GM15510 (cell line): ENCODE results near the gene CEP104.

Experiments used
- POLR2A ChIP-seq: IDR thresholded peaks from 3 replicates; pipeline ENCODE4 v1.6.1; 2011; ENCODE audit warnings: borderline replicate concordance; ENCODE audit not compliant: insufficient read length; ENCODE audit errors: extremely low read depth

The CEP104 gene

DNA sequence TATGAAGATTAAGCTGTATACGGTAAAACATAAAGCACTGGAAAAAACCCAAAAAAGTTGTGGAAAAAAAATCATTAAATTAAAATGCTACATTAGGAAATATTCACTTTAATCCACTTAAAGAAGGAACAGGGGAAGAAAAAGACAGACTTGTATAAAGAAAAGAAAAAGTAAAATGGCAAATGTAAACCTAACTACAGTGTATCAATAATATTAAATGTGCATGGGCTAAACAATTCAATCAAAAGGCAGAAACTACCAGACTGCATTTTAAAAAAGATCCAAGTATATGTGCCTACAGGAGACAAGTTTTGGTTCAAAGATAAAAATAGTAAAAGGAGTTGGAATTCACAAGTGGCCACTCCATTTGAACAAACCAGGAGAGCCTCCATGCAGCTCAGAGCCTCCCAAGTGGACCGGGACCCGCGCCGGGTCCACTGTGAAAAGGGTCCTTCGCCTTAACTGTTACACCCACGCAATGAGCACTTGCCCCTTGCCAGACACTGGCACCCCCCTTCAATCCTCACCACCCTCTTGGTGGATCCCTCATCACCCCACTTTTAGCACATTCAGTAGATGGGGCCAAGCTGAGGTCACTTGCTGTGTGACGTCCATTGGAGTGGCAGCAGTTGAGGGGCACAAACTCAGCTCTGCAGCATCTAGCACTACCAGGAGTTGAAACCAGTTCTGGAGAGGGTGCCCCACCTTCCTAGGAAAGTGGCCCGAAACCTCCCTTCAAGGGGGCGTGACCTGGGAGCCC lies 42.2 kb upstream of the CEP104 start:
- TF ChIP-seq POLR2A: no peak

DNA sequence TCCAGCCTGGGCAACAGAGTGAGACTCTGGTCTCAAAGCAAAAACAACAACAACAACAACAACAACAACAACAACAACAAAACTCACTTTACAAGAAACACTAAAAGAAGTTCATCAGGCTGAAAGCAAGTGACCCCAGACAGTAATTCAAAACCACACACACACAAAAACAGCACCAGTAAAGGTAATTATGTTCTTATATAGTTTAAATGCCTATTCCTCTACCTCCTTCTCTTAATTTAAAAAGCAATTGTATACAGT lies 41.4 kb upstream of the CEP104 start:
- no peak for TF ChIP-seq POLR2A

DNA sequence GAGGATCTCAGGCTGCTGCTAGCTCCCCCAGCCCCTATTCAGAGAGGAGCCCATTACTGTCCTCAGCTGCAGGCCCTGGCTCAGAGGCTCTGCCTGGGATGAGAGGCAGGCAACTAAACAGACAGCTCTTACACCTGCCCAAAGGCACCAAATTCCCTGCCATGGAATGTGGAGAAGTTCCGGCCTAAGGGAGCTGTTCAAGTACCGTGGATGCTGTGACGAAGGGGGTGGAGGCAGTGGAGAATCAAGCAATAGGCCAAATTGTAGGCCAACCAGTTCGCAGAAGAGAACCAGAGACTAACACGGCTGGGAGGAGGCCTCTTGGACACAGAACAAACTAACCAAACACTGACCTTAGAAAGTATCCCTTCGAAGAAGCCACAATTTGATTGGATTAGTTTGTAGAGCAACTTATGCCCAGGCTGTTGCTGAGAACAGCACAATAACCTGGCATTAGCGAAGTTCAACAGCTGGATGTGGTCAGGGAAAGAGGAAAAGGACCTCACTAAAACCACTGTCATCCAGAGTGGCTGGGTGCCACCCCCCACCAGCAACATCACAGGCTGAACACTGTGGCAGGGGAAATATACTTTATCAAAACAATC lies 39.5 kb upstream of the CEP104 start:
- TF ChIP-seq POLR2A: no peak

DNA sequence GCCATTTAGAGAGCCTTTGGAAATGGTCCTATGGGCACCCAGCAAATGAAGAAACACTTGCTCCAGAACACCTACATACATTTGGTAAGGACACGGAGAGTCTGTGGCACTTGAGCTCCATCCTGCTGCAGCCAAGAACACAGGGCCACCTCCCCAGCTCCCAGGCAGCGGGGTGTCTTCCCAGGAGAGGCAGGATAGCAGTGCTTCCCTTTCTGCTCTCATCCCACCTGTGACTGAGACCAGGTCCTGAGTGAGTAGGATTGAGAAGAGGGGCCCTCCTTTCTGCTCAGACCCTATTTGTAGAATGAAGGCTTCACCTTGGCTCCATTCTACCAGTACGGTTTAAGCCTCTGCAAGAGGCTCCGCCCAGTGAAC lies 38.9 kb upstream of the CEP104 start:
- no peak for TF ChIP-seq POLR2A

DNA sequence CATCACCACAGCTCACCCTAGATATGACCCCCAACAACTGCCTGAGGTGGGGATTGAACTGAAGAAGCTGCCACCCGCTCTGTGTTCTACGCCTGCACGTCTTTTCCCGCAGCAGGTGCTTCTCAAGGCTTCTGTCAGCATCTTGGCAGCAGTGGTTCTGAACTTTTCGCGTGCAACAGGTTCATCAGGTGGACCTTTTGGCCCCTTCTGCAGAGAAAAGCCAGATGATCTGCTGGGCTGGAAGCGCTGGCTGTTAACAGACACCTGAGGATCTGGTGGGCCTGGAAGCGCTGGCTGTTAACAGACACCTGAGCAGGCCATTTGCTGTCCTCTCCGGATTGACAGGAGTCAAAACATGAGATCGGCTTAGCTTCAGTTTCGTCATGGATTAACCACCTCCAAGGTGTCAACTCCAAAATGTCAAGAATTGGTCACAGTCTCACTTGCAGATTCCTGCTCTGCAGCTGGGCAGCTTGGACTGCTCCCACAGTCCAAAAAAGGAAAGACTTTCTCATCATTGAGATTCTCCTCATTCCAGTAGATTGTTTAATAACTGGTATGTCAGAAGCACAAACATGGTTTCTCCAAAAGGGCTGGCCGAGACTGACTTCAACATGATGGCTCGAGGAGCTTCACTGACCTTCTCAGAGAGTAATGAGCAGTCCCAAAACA lies 38.4 kb upstream of the CEP104 start:
- no peak for TF ChIP-seq POLR2A

DNA sequence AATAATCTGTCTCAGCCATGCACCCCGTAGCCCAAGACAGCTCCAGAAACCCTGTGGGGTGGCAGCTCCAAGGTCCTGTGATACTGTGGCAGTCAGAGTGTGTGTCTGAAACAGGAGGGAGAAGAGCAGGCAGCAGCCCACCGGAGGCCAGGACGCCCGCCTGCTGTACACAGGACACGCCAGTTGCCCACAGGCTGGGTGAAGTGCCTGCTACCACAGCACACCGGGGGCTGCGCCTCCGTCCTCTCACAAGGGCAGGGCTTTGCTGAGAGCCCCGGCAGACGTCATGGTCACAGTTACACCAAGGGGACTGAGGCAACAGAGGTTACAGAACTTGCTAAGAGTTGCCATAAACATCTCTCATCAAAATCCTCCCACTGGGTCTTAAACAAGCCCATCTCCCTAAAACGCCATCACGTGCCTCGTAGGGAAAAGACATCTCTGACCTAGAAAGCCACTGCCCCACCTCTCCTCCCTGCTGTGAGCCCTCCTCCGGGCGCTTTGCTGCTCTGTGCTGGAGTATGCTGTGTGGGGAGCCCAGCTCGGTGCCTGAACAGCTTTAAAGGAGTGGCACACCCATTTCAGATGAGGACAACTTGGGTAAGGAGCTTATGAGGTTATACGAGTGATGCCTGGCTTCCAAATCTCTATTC lies 37.7 kb upstream of the CEP104 start:
- no peak for TF ChIP-seq POLR2A

DNA sequence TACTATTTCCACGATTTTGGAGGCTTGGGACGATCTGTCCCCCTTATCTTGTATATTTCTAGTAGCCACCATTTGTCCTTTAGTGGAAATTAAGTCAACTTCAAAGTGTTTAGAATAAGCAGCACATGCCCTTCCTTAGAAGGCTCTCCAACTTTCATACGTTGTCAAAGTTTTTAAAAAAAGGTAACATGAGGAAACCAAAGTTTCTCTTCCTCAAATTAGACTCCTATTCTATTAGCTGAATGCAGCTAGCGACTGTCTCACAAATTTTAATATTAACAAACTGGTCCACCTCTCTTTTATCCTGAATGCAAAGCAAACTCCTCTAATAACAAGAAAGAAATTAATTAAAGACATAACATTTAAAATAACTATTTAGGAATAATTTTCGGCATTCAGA lies 36.2 kb upstream of the CEP104 start:
- no peak for TF ChIP-seq POLR2A

DNA sequence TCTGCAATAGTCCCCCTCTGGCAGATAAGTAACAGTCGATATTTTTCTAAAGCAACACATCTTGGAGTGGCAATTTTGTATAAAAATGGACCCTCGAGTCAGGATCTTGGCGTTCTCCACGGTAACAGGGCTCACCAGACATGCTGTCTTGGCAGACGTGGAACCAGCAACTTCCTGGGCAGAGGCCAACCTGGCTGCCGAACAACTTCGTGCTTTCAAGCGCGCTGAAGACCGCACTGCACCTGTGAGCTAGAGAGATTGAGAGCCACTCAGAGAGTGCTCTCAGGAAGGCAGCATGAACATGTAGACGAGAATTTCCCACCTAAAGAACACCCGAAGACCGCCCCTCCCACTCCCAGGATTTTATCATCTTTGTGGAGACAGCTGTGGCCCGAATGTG lies 35.7 kb upstream of the CEP104 start:
- no peak for TF ChIP-seq POLR2A

DNA sequence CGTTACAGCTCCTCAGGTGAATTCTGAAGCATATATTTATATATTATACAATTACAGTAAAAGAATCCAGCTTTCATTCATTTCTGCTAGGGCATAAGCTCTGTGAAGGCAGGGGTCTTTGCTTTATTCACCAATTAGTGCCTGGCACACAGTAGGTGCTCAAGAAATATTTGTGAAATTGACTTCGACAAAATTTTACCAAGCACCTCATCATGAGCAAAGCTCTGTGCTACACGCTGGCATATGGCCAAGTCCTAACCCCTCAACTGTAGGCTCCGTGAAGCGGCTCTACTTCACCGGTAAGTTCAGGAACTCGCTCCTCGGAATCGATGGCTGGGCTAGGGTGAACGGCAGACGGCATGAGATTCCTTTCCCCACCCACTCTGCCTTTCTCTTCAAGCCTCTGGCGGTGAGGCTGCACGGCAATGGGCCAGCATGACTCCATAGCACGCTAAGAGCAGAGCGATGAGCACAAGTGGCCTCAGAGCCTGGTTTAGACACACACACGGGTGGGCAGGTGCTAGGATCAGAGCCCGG lies 34.4 kb upstream of the CEP104 start:
- TF ChIP-seq POLR2A: no peak

DNA sequence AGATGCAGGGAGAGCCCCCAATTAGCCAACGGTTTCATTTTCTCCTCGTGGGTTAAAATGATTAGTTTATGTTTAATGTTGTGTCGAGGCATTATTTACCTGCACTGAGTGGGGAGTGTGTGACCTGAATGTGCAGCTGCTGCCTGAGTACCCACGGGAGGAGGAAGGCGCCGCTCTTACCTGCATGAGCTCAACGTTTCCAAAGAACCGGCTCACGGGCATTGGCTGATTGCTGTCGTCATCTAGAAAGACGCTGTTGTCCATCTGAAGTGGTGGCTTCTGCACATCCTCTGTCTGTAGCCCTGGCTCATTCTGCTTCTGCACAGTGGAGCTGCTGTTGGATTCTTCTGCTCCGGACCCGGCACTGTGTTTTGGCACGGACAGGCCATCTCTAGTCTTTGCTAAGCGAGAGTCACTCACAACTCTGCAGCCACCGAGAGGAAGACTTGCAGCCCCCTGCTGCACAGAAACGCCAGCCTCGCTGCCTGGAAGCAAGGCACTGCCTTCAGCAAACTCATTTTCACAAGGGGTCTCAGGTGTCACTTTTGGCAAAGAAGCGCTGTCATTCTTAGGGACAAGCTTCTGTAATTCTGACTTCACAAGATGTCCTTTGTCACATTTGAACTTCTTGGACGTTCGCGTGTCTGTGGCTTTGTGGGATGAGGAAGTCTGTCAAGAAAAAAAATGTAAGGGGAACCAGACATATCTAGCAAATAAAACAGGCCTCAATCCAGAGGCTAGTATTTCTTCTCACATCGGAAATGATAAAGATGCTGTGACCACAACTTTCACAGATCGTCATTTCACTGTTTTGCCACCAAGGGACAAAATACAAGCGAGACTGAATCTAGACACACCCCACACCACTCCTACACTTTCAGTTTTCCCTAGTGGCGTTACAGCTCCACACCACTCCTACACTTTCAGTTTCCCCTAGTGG lies 33.6 kb upstream of the CEP104 start:
- TF ChIP-seq POLR2A: no peak

DNA sequence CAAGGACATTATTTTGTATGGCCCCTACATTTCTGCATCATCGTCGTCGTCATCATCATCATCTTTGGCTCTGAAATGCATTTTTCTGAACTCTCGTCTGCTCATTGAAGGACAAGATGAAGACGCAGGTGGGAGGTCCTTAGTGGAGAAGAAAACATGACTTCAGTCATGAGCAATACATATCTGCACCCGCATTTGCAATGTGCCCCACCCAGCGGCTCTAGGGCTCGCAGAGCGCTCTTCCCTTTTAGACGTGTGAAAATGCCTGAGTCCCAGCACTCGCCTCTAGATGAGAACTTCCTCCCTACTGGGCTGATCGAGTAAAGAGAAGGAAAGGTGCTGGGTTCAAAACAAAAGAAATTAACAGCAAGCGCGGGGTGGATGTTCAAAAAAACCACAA lies 32.9 kb upstream of the CEP104 start:
- TF ChIP-seq POLR2A: no peak

DNA sequence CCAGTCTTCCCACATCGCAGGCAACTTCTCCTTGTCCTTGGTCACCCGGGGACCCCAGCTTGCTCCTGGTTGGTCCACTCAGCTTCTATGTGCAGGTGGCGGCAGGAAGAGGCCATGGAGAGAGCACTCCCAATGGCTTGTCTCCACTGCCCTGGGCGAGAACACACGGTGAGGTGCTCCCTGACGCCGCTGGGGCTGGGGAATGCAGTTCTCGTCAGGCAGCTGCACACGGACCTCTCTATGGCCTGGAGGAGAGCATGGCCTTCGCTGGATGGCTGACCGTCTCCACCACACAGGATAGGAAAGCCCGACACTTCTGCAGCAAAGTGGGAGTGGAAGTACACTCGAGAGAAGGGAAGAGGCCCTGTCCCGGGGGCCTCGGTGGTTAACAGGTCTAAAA lies 31.3 kb upstream of the CEP104 start:
- no peak for TF ChIP-seq POLR2A

DNA sequence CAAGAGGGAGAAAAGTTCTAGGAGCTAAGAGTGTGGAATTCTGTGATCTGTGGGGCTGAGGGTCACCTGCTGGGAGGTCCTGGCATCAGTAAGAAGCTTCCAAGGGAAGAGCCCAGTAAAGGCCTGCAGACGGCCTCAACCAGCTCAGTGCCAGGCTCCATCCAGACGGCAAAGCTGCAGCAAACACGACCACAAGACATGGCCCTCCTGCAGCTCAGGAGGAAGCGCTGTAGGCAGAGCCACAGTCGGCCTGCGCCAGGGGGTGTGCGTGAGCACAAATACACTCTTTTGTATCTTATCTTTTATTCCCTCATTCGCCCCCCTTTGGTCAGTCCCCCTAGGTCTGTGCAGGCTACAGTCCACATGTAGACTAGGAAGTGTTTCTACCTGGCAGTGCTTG lies 29.7 kb upstream of the CEP104 start:
- TF ChIP-seq POLR2A: no peak

DNA sequence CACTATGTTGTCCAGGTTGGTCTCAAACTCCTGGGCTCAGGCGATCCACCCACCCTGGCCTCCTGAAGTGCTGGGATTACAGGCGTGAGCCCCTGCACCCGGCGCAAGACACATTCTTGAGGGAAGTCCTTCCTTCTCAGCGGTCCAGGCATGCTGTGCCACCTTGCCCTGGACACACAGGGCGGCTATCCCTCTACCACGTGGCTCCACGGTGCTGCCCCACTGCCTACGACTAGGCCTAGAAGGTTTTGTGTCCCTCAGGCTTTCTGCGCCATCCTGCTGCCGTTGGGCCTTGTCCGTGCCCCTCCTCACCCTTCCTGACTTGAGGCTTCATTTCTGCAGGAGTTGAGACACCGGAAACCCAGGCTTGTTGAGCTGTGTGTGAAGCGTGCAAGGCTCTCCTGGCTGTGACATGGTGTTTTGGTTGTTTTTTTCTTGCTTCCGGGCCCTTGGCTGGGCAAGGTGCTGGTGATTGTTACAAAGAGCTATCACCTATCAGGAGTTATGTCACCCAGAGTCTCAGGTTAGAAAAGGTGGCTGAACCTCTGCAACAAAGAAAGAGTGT lies 29.2 kb upstream of the CEP104 start:
- no peak for TF ChIP-seq POLR2A
